NCI-H1105 (cell line): Measurements from ENCODE around the gene CUX1.
"Not testable (repeated sequence)": the region's sequence is repeated elsewhere in the genome, so short reads cannot be mapped to it uniquely, and the experiment has no call there.

Source experiments
- DNase-seq: peaks from one replicate; lab custom pipeline; 2025; lab: John Stamatoyannopoulos, UW

Gene CUX1

GRCh38 chr7:102146122-102146521 lies 328.7 kb downstream of the CUX1 start:
- DNase-seq = no peak

- DNase-seq = no peak
Observed at GRCh38 chr7:102147008-102147407, 329.6 kb downstream of the CUX1 start.

GRCh38 chr7:102148799-102149198 lies 331.4 kb downstream of the CUX1 start:
- no peak for DNase-seq

GRCh38 chr7:102149416-102149815 lies 332.0 kb downstream of the CUX1 start:
- no peak for DNase-seq

- DNase-seq = no peak
Observed at GRCh38 chr7:102150266-102150665, 332.8 kb downstream of the CUX1 start.

GRCh38 chr7:102152672-102153598 lies 335.5 kb downstream of the CUX1 start:
- DNase-seq = no peak

GRCh38 chr7:102153599-102153946 lies 336.1 kb downstream of the CUX1 start:
- no peak for DNase-seq

- no peak for DNase-seq
Observed at GRCh38 chr7:102154425-102154824, 337.0 kb downstream of the CUX1 start.

GRCh38 chr7:102155821-102156441 lies 338.5 kb downstream of the CUX1 start:
- no peak for DNase-seq

GRCh38 chr7:102156867-102157266 lies 339.4 kb downstream of the CUX1 start:
- DNase-seq = no peak

GRCh38 chr7:102165136-102165535 lies 347.7 kb downstream of the CUX1 start:
- DNase-seq = no peak

- DNase-seq = no peak
Observed at GRCh38 chr7:102167254-102167653, 349.8 kb downstream of the CUX1 start.

- no peak for DNase-seq
Observed at GRCh38 chr7:102169651-102170392, 352.4 kb downstream of the CUX1 start.

- DNase-seq = no peak
Observed at GRCh38 chr7:102170393-102170970, 353.1 kb downstream of the CUX1 start.

- DNase-seq = no peak
Observed at GRCh38 chr7:102173669-102174068, 356.2 kb downstream of the CUX1 start.

- DNase-seq = no peak
Observed at GRCh38 chr7:102175423-102176170, 358.2 kb downstream of the CUX1 start.

- DNase-seq = no peak
Observed at GRCh38 chr7:102178410-102178809, 361.0 kb downstream of the CUX1 start.

GRCh38 chr7:102180727-102181126 lies 363.3 kb downstream of the CUX1 start:
- no peak for DNase-seq

GRCh38 chr7:102181517-102181916 lies 364.1 kb downstream of the CUX1 start:
- DNase-seq = no peak

- DNase-seq = no peak
Observed at GRCh38 chr7:102182016-102182415, 364.6 kb downstream of the CUX1 start.

- not testable (repeated sequence) for DNase-seq
Observed at GRCh38 chr7:102183848-102184247, 366.4 kb downstream of the CUX1 start.

- no peak for DNase-seq
Observed at GRCh38 chr7:102184303-102184702, 366.9 kb downstream of the CUX1 start.
